NCI-H748 (cell line): ENCODE results near the gene CCDC92B.
"Not testable (repeated sequence)": the region's sequence is repeated elsewhere in the genome, so short reads cannot be mapped to it uniquely, and the experiment has no call there.

Experiments
- DNase-seq: peaks from one replicate; lab custom pipeline; 2025; ENCODE audit not compliant: unreplicated experiment; lab: John Stamatoyannopoulos, UW

The CCDC92B gene

GRCh38 chr17:2749058-2749783, at the start of gene CCDC92B:
TSS of gene CCDC92B (minus strand) at chr17:2749652. CDS start at chr17:2735145, 14,507 bp downstream.
- peak; percentile 80 for DNase-seq

- no peak for DNase-seq
Observed at GRCh38 chr17:2798678-2799077, 49.2 kb upstream of the CCDC92B start.

DNA sequence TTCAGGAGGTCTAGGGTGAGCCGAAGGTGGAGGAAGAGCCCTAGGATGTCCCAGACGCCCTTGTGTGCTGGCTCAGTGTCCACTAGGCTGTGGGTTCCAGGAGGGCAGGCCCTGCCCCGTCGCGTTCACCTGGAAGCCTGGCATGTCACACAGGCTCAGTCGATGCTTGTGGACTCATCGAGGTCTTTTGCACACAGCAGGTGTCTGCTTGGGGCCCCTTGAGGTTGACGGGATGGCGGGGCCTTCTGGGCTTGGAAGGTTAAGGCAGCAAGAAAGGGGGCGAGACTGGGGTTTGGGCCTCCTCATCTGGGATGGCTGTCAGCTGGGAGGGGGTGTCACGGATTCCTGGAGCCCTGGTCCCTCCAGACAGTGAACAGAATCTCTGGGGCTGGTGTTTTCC, 48.7 kb upstream of the CCDC92B start:
- no peak for DNase-seq

DNA sequence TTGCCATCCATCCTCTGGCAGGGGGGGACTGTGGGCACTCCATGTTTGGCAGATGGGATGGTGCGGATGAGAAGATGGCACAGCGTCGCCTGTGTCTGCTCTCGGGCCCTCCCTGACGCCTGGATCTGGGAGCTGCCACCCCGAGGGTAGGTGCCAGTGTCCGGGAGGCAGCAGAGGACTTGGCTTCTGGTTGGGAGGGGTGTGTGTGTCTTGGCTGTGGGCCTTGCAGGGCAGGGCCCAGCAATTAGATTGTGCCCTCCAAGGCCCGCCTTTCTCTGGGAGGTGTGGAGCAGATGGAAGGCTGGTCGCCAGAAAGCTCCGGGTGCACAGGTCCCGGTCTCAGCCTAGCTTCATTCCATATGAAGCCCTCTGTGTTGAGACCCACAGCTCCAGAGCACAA, 48.2 kb upstream of the CCDC92B start:
- no peak for DNase-seq

DNA sequence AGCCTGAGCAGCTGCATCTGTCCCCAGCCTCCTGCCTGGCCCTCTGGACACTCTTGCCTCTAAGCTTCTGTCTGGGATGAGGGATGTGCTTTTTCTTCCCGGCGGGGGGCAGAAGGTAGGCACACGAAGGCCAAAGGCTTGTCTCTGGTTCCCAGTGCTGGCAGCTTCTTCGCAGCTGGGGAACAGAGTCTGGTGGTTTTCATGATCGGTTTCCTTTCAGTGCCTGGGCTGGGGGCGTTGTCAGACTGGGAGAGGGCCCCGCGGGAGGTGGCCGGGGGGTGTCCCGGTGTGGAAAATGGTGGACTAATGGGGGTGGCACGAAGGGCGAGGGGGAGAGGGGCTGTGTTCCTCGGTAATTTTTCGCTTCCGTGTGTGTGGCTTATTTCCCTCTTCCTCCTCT, 47.8 kb upstream of the CCDC92B start:
- no peak for DNase-seq

GRCh38 chr17:2796164-2797125, 47.0 kb upstream of the CCDC92B start, which contains the start of gene RAP1GAP2:
TSS of gene RAP1GAP2 (plus strand) at chr17:2796438. CDS start at chr17:2796528, 90 bp downstream.
- no peak for DNase-seq

DNA sequence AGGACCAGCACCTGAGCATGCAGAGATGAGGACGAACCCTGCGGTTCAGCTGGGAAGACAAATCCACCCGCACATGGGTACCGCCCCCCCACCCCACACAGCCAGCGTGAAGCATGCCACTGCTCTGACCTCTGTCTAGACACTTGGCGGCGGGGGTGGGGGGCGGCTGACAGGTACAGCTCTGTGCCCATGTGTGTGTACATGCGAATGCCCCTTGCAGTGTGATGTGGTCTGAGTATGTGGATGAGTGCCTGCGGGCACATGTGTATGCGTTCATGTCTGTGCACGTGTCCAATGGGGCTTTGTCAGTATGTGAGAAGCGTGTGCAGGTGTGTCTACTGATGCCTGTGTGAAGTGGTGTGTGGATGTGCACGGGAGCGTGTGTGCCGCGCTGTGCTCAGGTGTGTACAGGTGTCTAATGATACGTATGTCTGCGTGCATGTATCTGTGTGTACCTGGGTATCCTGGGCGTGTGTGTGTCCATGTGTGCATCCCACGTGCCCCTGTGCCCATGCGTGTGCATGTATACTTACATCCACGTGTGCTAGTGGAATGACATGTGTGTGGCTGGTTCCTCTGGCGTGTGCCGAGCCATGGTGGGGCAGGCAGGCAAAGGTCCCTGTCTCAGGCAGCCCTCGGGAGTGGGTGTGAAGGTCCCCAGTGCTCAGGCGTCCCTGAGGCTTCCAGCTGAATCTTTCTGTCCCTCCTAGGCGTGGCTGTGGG, 46.1 kb upstream of the CCDC92B start:
- no peak for DNase-seq

GRCh38 chr17:2794111-2794803, 44.8 kb upstream of the CCDC92B start:
- no peak for DNase-seq

- no peak for DNase-seq
Observed at GRCh38 chr17:2792366-2793169, 43.1 kb upstream of the CCDC92B start.

- DNase-seq: no peak
Observed at GRCh38 chr17:2789700-2790099, 40.2 kb upstream of the CCDC92B start.

- peak; percentile 94 for DNase-seq
Observed at GRCh38 chr17:2786176-2786881, 36.9 kb upstream of the CCDC92B start.

- DNase-seq: not testable (repeated sequence)
Observed at GRCh38 chr17:2785376-2785775, 35.9 kb upstream of the CCDC92B start.

DNA sequence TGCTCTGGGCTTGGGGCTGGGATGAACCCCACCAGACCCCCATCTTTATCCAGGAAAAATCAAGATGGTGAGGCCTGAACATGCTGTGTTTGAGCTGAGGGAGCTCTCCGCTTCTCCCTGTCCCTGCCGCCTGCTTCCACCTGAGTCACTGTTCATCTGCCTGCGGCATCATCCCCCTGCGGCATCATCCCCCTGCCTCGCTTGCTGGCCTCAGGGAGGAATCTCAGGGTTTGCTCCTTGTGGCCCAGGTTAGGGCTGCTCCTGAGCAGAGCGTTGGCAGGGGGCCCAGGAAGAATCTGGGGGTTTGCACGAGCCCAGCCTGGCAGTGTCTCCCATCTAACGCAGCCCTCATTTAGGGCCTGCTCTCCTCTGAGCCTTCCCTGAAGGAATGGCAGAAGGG, 35.4 kb upstream of the CCDC92B start:
- no peak for DNase-seq

DNA sequence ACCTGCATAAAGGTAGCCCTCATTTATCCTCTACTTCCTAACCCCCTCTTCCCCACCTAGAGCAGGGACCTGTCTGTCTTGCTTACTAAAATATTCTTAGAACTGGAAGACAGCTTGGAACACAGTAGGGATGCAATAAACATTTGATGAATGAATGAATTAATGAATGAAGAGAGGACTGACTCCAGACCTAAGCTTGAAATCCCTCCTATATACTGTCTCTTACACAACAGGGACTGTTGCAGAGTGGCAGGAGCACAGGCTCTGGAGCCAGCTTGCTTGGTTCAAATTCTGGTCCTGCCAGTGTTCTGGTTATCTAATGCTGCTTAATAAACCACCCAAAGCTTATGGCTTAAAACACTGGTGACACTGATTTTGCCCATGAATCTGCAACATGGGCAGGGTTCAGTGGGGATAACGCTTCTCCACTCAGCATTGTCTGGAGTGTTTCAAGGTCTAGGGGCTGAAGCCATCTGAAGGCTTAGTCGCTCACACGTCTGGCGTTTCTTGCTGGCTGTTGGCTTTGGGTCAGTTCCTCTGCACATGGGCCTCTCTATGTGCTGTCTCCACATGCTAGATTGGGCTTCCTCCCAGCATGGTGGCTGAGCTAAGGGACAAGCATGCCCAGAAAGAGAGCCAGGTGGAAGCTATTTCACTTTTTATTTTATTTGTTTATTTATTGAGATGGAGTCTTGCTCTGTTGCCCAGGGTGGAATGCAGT, 34.0 kb upstream of the CCDC92B start:
- no peak for DNase-seq

- DNase-seq: no peak
Observed at GRCh38 chr17:2782055-2782454, 32.6 kb upstream of the CCDC92B start.

GRCh38 chr17:2781598-2781997, 32.1 kb upstream of the CCDC92B start:
- DNase-seq: not testable (repeated sequence)

GRCh38 chr17:2780931-2781454, 31.5 kb upstream of the CCDC92B start:
- no peak for DNase-seq

- peak; percentile 33 for DNase-seq
Observed at GRCh38 chr17:2780256-2780655, 30.8 kb upstream of the CCDC92B start.
